ENCODE results near the gene TAF11L4. TPM values are rescaled to one million over a fixed set of nuclear protein-coding genes. Genes with fewer than 3 reads are reported as not detected.
"Not testable (repeated sequence)": the region's sequence is repeated elsewhere in the genome, so short reads cannot be mapped to it uniquely, and the experiment has no call there.

The TAF11L4 gene
- total RNA-seq: not detected in 2 replicates

- H3K36me3 Mint-ChIP-seq (ENCODE audit: low read depth); H3K27me3 Mint-ChIP-seq (ENCODE audit: insufficient read depth); H3K9me3 Mint-ChIP-seq; H3K27ac Mint-ChIP-seq; H3K4me3 Mint-ChIP-seq; H3K4me1 Mint-ChIP-seq (ENCODE audit: low read depth); DNase-seq (ENCODE audit: low spot score); intact Hi-C loops (cut with micrococcal nuclease): not testable (repeated sequence)
Measured at GRCh38 chr5:17521501-17521900, at the start of gene TAF11L4. TAF11L4 (plus strand) TSS chr5:17521801.

- intact Hi-C loops (cut with micrococcal nuclease); H3K36me3 Mint-ChIP-seq (ENCODE audit: low read depth); H3K4me1 Mint-ChIP-seq (ENCODE audit: low read depth); H3K27me3 Mint-ChIP-seq (ENCODE audit: insufficient read depth); DNase-seq (ENCODE audit: low spot score); H3K4me3 Mint-ChIP-seq; H3K9me3 Mint-ChIP-seq; H3K27ac Mint-ChIP-seq: not testable (repeated sequence)
Measured at GRCh38 chr5:17475064-17475463, 46.5 kb upstream of the TAF11L4 start.

GRCh38 chr5:17477043-17477442 is 44.6 kb upstream of the TAF11L4 start:
- no peak for DNase-seq (ENCODE audit: low spot score)
- no peaks in the 10 kb centered on the region for H3K36me3 Mint-ChIP-seq (ENCODE audit: low read depth)
- H3K4me3 Mint-ChIP-seq: no peak overlapping the region
- H3K4me1 Mint-ChIP-seq (ENCODE audit: low read depth): no peaks in the 10 kb centered on the region
- intact Hi-C loops (cut with micrococcal nuclease): no loop called here
- H3K9me3 Mint-ChIP-seq: no peaks in the 10 kb centered on the region
- H3K27me3 Mint-ChIP-seq (ENCODE audit: insufficient read depth): no peaks in the 10 kb centered on the region
- H3K27ac Mint-ChIP-seq: no peak overlapping the region

GRCh38 chr5:17477573-17478265 is 43.9 kb upstream of the TAF11L4 start:
- Mint-ChIP-seq H3K4me3 (no peak overlapping the region), H3K9me3 (no peaks in the 10 kb centered on the region), H3K4me1 (ENCODE audit: low read depth) (no peaks in the 10 kb centered on the region), H3K36me3 (ENCODE audit: low read depth) (no peaks in the 10 kb centered on the region), H3K27ac (no peak overlapping the region), H3K27me3 (ENCODE audit: insufficient read depth) (no peaks in the 10 kb centered on the region)
- no peak for DNase-seq (ENCODE audit: low spot score)
- intact Hi-C loops (cut with micrococcal nuclease): no loop called here

GRCh38 chr5:17481378-17481777 is 40.2 kb upstream of the TAF11L4 start:
- Mint-ChIP-seq H3K36me3 (ENCODE audit: low read depth) (no peaks in the 10 kb centered on the region), H3K4me1 (ENCODE audit: low read depth) (no peaks in the 10 kb centered on the region), H3K4me3 (no peak overlapping the region), H3K27ac (no peak overlapping the region), H3K9me3 (no peaks in the 10 kb centered on the region), H3K27me3 (ENCODE audit: insufficient read depth) (no peaks in the 10 kb centered on the region)
- no peak for DNase-seq (ENCODE audit: low spot score)
- intact Hi-C loops (cut with micrococcal nuclease): no loop called here

GRCh38 chr5:17482790-17483189 is 38.8 kb upstream of the TAF11L4 start:
- Mint-ChIP-seq H3K9me3 (no peaks in the 10 kb centered on the region), H3K27ac (no peak overlapping the region), H3K4me3 (no peak overlapping the region), H3K27me3 (ENCODE audit: insufficient read depth) (no peaks in the 10 kb centered on the region), H3K4me1 (ENCODE audit: low read depth) (no peaks in the 10 kb centered on the region), H3K36me3 (ENCODE audit: low read depth) (no peaks in the 10 kb centered on the region)
- intact Hi-C loops (cut with micrococcal nuclease): no loop called here
- no peak for DNase-seq (ENCODE audit: low spot score)

GRCh38 chr5:17486464-17487173 is 35.0 kb upstream of the TAF11L4 start:
- DNase-seq (ENCODE audit: low spot score); H3K4me1 Mint-ChIP-seq (ENCODE audit: low read depth); H3K27ac Mint-ChIP-seq; intact Hi-C loops (cut with micrococcal nuclease); H3K4me3 Mint-ChIP-seq; H3K27me3 Mint-ChIP-seq (ENCODE audit: insufficient read depth); H3K36me3 Mint-ChIP-seq (ENCODE audit: low read depth): not testable (repeated sequence)
- peaks cover 11% of the 10 kb centered on the region for H3K9me3 Mint-ChIP-seq

GRCh38 chr5:17487174-17487512 is 34.5 kb upstream of the TAF11L4 start:
- intact Hi-C loops (cut with micrococcal nuclease): no loop called here
- DNase-seq (ENCODE audit: low spot score): no peak
- H3K4me1 Mint-ChIP-seq (ENCODE audit: low read depth): no peaks in the 10 kb centered on the region

GRCh38 chr5:17491257-17491656 is 30.3 kb upstream of the TAF11L4 start:
- DNase-seq (ENCODE audit: low spot score); H3K27me3 Mint-ChIP-seq (ENCODE audit: insufficient read depth); H3K4me1 Mint-ChIP-seq (ENCODE audit: low read depth); H3K27ac Mint-ChIP-seq; H3K36me3 Mint-ChIP-seq (ENCODE audit: low read depth); H3K4me3 Mint-ChIP-seq; intact Hi-C loops (cut with micrococcal nuclease): not testable (repeated sequence)
- peaks cover 19% of the 10 kb centered on the region for H3K9me3 Mint-ChIP-seq

More at GRCh38 chr5:17487174-17487512, 34.5 kb upstream of the TAF11L4 start:
- no peaks in the 10 kb centered on the region for H3K36me3 Mint-ChIP-seq (ENCODE audit: low read depth)
- no peak overlapping the region for H3K4me3 Mint-ChIP-seq
- no peak overlapping the region for H3K27ac Mint-ChIP-seq
- H3K9me3 Mint-ChIP-seq: peaks cover 11% of the 10 kb centered on the region
- H3K27me3 Mint-ChIP-seq (ENCODE audit: insufficient read depth): no peaks in the 10 kb centered on the region

GRCh38 chr5:17492770-17493169 is 28.8 kb upstream of the TAF11L4 start:
- DNase-seq (ENCODE audit: low spot score): no peak
- Mint-ChIP-seq H3K4me3 (no peak overlapping the region), H3K9me3 (peaks cover 19% of the 10 kb centered on the region), H3K27ac (no peak overlapping the region), H3K27me3 (ENCODE audit: insufficient read depth) (no peaks in the 10 kb centered on the region), H3K4me1 (ENCODE audit: low read depth) (no peaks in the 10 kb centered on the region), H3K36me3 (ENCODE audit: low read depth) (no peaks in the 10 kb centered on the region)
- intact Hi-C loops (cut with micrococcal nuclease): no loop called here

- intact Hi-C loops (cut with micrococcal nuclease): no loop called here
- Mint-ChIP-seq H3K9me3 (peaks cover 15% of the 10 kb centered on the region), H3K27ac (no peak overlapping the region), H3K27me3 (ENCODE audit: insufficient read depth) (no peaks in the 10 kb centered on the region), H3K4me1 (ENCODE audit: low read depth) (no peaks in the 10 kb centered on the region), H3K4me3 (no peak overlapping the region), H3K36me3 (ENCODE audit: low read depth) (no peaks in the 10 kb centered on the region)
- no peak for DNase-seq (ENCODE audit: low spot score)
Measured at GRCh38 chr5:17497446-17497845, 24.2 kb upstream of the TAF11L4 start.

- H3K4me1 Mint-ChIP-seq (ENCODE audit: low read depth); intact Hi-C loops (cut with micrococcal nuclease); H3K27me3 Mint-ChIP-seq (ENCODE audit: insufficient read depth); H3K36me3 Mint-ChIP-seq (ENCODE audit: low read depth); H3K27ac Mint-ChIP-seq; H3K4me3 Mint-ChIP-seq; DNase-seq (ENCODE audit: low spot score): not testable (repeated sequence)
- peaks cover 10% of the 10 kb centered on the region for H3K9me3 Mint-ChIP-seq
Measured at GRCh38 chr5:17497931-17498330, 23.7 kb upstream of the TAF11L4 start, which contains the start of gene TAF11L2. TAF11L2 (plus strand) TSS chr5:17498231.

- H3K36me3 Mint-ChIP-seq (ENCODE audit: low read depth): no peaks in the 10 kb centered on the region
- H3K4me3 Mint-ChIP-seq: no peak overlapping the region
- peaks cover 9% of the 10 kb centered on the region for H3K9me3 Mint-ChIP-seq
- no peaks in the 10 kb centered on the region for H3K27me3 Mint-ChIP-seq (ENCODE audit: insufficient read depth)
- H3K27ac Mint-ChIP-seq: no peak overlapping the region
- H3K4me1 Mint-ChIP-seq (ENCODE audit: low read depth): no peaks in the 10 kb centered on the region
- DNase-seq (ENCODE audit: low spot score): no peak
- intact Hi-C loops (cut with micrococcal nuclease): no loop called here
Measured at GRCh38 chr5:17511775-17512325, 9.8 kb upstream of the TAF11L4 start.
